GM12801 (cell line): ENCODE measurements around the gene C2orf66.

Experiments used
- CTCF ChIP-seq: IDR thresholded peaks from one replicate; pipeline ENCODE4 v1.5.1; 2011; ENCODE audit warnings: control low read depth; ENCODE audit not compliant: insufficient read length; ENCODE audit errors: extremely low read depth

Gene C2orf66

DNA sequence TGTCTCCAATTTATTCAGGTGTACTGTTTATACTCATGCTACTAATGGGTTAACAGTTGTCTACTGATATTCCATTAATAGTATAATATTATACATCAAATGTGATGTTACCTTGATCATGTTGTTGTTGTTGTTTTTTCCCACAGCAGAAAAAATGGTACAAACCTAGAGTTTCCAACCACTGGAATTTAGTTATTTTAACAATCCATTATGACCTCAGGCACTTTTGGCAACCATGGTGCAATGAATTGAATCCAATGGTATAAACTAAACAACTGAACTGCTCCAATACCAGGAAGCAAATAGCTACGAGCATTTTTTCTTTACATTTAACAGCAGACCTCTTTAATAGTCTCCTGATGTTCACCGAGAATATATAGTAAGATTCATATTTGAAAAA lies 31.0 kb upstream of the C2orf66 start:
- no peak for TF ChIP-seq CTCF

- TF ChIP-seq CTCF = no peak
Measured at GRCh38 chr2:196839574-196839973, 30.4 kb upstream of the C2orf66 start.

DNA sequence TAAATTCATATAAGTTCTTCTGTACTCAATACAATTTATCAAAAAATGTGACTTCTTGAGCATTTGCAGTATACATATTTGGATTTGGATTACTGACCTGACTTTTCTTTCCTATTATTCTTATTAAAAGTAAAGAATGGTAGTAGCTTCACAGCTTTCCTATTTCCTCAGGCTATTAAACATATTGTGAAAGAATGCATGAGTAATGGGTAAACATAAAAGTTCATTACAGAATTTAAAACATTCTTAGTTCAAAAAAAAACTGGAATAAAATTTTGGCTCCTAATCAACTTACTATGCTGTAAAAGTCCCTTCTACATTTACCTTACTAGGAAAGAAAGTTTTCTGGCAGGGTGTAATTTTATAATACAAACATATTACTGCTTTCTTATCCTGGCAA lies 27.3 kb upstream of the C2orf66 start:
- TF ChIP-seq CTCF = no peak

DNA sequence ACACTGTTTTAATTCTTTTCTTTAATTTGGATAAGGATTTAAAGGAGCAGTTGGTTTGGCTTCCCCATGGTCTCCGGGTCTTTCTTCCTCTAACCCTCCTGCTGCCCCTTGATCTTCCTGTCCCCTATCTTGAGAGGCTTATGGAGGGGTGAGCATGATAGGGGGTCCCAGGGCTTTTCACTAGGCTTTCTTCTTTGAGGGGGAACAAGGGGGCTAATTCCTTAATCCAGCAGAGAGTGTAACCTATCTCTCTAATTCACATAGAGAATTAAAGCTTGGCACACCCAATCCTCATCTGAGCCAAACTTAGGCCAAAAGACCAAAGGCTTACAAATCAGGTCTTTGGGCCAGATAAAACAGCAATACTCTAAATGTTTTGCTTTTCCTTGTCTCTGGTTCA lies 21.5 kb upstream of the C2orf66 start:
- no peak for TF ChIP-seq CTCF

DNA sequence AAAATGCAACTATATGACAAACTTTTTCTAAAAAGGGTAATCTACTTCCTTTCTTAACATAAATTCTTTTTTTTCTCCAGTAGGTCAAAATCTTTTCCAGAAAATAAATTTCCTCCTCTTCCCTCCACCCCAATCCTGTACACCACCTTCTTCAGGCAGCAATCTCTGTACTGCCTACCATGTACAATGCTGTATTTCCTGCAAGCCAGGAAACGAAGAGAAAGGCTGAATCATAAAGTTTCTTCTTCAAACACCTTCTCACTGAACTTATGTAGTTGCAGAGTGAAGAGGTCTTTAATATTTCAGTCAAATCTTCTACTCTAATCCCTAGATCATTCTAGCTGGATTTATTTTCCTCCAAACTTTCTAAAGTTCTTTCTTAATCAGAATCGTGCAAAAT lies 18.2 kb upstream of the C2orf66 start:
- TF ChIP-seq CTCF = no peak

GRCh38 chr2:196823750-196824522 lies 14.8 kb upstream of the C2orf66 start:
- no peak for TF ChIP-seq CTCF

- TF ChIP-seq CTCF = no peak
Measured at GRCh38 chr2:196821195-196821594, 12.0 kb upstream of the C2orf66 start.
